Smooth muscle cell of the brain vasculature (primary cell): ENCODE data around the gene CDHR2.
"Not testable (repeated sequence)": the region's sequence is repeated elsewhere in the genome, so short reads cannot be mapped to it uniquely, and the experiment has no call there.

ENCODE experiments used
- DNase-seq: peaks from one replicate; pipeline ENCODE4 v3.0.0-alpha.2; 2012; ENCODE audit warnings: low read depth, low spot score

CDHR2 gene

DNA sequence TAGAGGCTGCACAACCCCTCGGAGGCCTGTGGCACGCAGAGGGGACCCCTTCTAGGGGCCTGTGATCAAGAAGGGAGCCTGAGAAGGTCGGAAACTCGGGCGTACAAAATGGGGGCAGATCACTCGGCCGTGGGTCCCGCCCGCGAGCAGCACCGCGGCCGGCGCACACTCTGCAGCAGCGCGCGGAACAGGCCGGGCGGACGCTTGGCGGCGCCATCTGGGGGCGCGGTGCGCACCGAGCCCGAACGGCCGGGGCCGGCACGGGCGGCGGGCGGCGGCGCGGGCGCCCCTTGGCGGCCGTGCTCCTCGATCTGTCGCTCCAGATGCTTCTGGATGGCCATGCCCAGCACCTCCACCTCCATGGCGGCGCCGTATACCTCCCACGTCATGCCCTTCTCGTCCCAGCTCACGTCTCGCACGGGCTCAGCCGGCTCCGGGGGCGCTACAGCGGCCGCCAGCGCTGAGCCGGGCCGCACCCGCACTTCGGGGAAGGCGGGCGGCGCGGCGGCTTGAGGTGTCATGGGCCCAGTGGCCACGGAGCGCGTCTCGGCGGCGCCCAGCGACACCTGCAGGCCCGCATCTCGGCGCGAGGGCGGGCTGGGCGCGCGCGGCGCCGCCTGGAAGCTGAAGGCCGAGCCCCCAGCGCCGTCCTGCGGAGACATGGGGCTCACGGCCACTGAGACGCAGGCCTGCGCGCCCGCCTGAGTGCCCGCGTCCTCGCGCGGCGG lies 47.7 kb downstream of the CDHR2 start:
- no peak for DNase-seq

- no peak for DNase-seq
Measured at GRCh38 chr5:176597417-176598389, 48.6 kb downstream of the CDHR2 start.

GRCh38 chr5:176599749-176600430 lies 50.7 kb downstream of the CDHR2 start:
- DNase-seq = not testable (repeated sequence)

- DNase-seq = no peak
Measured at GRCh38 chr5:176601901-176602482, 52.9 kb downstream of the CDHR2 start.

GRCh38 chr5:176603091-176603490 lies 53.9 kb downstream of the CDHR2 start:
- DNase-seq = no peak

- DNase-seq = no peak
Measured at GRCh38 chr5:176606032-176606431, 56.9 kb downstream of the CDHR2 start.

DNA sequence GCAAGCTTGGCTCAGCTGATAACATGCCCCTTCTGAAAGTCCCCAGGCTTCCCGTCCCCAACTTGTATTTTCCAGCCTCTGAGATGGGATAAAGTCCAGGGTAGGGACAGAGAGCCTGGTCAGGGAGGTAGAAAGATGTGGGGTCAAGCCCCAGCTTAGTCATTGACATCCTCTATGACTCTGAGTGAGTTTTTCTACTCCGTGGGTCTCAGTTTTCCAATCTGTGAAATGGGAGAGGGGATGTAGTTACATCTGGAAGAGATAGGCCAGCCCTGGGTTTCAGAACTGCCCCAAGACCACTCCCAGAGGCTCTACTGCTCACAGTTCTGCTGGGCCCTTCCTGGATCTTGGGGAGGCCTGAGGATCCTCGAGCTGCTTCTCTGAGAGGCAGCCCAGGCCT lies 57.7 kb downstream of the CDHR2 start:
- no peak for DNase-seq

DNA sequence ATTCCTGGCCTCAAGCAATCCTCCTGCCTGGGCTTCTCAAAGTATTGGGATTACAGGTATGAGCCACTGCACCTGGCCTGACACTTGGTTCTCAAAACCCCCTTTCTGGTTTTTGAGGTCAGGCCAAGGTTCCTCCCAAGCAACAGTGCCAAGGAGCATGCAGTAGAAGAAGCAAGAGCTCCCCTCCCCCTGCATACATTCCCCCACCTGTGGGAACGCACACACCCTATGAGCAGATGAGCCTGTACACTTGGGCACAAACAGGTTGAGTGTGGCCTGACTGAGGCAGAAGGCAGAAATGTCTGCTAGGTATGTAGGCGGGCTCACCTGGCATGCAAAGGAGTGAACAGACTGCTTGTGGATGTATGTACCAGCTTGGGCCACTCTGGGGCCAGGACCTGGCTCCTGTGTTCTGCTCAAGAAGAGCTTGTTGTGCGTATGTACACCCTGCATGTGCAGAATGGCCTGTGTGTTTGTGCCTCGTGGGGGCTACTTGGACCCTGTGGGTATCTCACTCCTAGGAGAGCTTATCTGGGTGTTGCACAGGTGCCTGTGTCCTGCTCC lies 59.1 kb downstream of the CDHR2 start:
- DNase-seq = no peak

GRCh38 chr5:176608937-176609723 lies 60.0 kb downstream of the CDHR2 start:
- DNase-seq = no peak

DNA sequence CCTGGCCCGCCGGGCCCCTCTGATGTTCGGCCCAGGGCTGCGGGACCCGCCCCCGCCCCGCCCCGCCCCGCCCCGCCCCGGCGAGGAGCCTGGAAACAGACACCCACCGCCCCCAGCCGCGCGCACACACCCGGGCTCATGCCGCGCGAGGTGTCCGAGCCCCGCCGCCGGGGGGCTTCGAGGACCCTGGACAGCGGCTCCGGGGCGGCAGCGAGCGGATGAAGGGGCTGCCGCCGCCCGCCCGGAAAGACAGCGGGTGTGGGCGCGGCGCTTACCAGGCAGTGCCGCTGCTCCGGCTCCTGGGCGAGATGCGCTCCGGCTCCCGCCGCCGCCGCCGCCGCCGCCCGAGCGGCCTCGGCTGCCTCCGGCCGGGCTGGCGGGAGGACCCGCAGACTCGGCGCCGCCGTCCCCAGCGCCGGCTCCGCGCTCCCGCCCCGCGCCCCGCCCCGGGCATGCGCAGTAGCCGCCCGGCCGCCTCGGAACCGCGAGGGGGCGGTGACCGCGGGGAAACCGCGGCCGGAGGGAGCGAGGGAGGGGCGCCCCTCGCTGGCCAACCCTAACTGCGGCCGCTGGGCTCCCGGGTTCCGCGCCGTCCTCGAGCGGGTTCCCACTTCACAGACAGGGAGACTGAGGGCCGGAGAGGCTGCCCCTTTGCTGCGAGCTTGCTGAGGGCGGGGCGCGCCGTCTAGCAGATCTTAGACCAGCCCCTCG lies 60.7 kb downstream of the CDHR2 start, which contains the start of gene GPRIN1:
Gene GPRIN1 (minus strand): TSS at position 433 of the 711 bp plus-strand sequence. CDS start 10,322 bp downstream, outside the sequence.
- no peak for DNase-seq

DNA sequence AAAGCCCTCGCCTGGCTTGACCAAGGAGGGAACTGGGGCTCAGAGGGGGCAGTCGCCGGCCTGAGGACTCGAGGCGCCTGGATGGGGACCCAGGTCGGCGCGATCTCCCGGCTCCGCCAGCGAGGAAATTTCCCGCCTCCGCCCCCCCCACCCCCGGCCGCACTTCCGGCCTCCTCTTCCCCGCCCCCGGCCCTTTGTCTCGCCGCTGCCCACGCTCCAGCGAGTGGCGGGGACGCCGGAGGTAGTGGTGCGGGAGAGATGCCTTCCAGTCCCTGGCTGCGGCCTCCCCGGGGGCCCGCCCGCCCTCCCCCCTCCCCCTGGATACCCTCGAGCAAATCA lies 61.3 kb downstream of the CDHR2 start:
- DNase-seq = no peak

DNA sequence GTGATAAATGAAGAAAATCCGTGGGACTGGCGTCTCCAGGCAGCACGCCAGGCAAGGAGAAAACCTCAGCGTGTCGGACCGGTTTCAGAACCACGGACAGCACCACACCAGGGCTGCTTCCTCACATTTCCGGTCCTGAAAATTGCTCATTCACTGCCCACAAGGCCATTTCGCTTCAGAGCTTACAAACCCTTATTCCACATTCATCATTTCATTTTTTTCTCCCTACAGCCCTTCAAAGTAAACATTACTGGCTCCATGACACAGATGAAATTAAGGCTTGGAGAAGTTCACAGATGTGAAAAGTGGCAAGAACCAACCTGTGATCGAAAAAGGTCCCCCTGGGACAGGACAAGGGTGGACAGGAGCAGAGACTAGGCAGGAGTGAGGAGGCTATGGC lies 62.3 kb downstream of the CDHR2 start:
- peak; percentile 53 for DNase-seq

- no peak for DNase-seq
Measured at GRCh38 chr5:176612008-176612407, 62.9 kb downstream of the CDHR2 start.

DNA sequence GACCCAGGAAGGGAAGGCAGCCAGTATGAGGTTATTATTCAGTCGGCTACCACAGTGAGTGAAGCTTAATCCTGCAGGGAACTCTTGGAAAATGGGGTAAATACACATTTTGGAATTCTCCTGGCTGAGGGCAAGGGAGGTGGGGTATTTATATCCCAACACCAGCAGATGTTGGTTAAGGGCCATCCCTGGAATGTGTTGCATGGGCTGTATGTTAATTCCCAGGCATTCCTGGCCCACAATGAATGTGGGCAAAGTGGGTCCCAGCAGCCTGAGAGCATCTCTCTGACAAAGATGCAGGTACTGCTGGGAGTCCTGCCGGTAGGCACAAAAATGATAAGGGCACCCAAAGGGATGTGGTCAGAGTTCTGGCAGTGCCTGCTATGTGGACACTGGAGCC lies 63.7 kb downstream of the CDHR2 start:
- DNase-seq = no peak

GRCh38 chr5:176614805-176615478 lies 65.8 kb downstream of the CDHR2 start:
- no peak for DNase-seq

GRCh38 chr5:176616511-176616910 lies 67.4 kb downstream of the CDHR2 start:
- DNase-seq = no peak

DNA sequence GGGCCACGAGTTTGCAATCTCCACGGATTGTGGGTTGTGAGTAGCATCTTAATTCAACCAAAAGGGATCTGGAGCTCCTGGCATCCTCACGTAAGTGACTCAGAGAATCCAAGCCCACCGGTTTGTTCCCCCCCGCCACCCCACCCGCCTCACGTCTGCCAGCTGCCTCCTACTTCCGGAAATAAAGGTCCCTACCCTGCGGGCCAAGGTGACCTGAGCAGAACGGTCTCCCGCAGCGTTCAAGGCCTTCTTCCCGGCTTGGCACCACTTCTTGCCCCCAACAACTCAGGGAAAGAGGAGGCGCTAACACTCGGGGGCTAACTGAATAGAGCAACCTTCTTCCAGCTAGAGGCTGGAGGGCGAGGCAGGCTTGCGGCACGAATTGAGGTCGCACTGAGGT lies 69.6 kb downstream of the CDHR2 start:
- no peak for DNase-seq

GRCh38 chr5:176619203-176619568 lies 70.0 kb downstream of the CDHR2 start:
- no peak for DNase-seq

GRCh38 chr5:176619569-176620332 lies 70.6 kb downstream of the CDHR2 start:
- DNase-seq = no peak
